NCI-H2107 treated with DMSO at 0.1 percent for 48 hours (cell line): ENCODE measurements around the gene EBF3.

Source experiments
- DNase-seq: peaks from one replicate; lab custom pipeline; 2025; ENCODE audit not compliant: unreplicated experiment; lab: John Stamatoyannopoulos, UW

EBF3 gene

GRCh38 chr10:129971381-129972144 lies 7.5 kb upstream of the EBF3 start:
- peak; percentile 4 for DNase-seq

- no peak for DNase-seq
Measured at GRCh38 chr10:129970465-129971364, 6.6 kb upstream of the EBF3 start.

- no peak for DNase-seq
Measured at GRCh38 chr10:129969911-129970464, 5.9 kb upstream of the EBF3 start.

GRCh38 chr10:129969184-129969910 lies 5.3 kb upstream of the EBF3 start:
- DNase-seq, result no peak

GRCh38 chr10:129968853-129969183 lies 4.7 kb upstream of the EBF3 start:
- no peak for DNase-seq

- DNase-seq, result no peak
Measured at GRCh38 chr10:129968020-129968852, 4.2 kb upstream of the EBF3 start.

GRCh38 chr10:129967579-129968019 lies 3.5 kb upstream of the EBF3 start:
- DNase-seq, result no peak

GRCh38 chr10:129966889-129967578 lies 3.0 kb upstream of the EBF3 start:
- no peak for DNase-seq

- DNase-seq, result no peak
Measured at GRCh38 chr10:129966370-129966888, 2.4 kb upstream of the EBF3 start.

GRCh38 chr10:129965959-129966358 lies 1.9 kb upstream of the EBF3 start:
- no peak for DNase-seq

- no peak for DNase-seq
Measured at GRCh38 chr10:129965425-129965808, 1.3 kb upstream of the EBF3 start.

GRCh38 chr10:129964611-129965424 lies 744 bp upstream of the EBF3 start:
- DNase-seq, result no peak

GRCh38 chr10:129962872-129963640 lies 1.0 kb downstream of the EBF3 start:
- no peak for DNase-seq

- no peak for DNase-seq
Measured at GRCh38 chr10:129962031-129962871, 1.8 kb downstream of the EBF3 start.

GRCh38 chr10:129961157-129961701 lies 2.8 kb downstream of the EBF3 start:
- no peak for DNase-seq

GRCh38 chr10:129960481-129961156 lies 3.5 kb downstream of the EBF3 start:
- no peak for DNase-seq
